HepG2 (cell line): ENCODE results near the gene FYB2.

Experiments
- EP300 ChIP-seq, 3 experiments: sonication (generic) in 1 of 3; formaldehyde crosslinking in 1 of 3; IDR thresholded peaks; 2 replicates each; pipeline versions ENCODE4 v1.5.1 to v1.6.1; 2011 to 2020; ENCODE audit warnings: low read depth in 2 of 3, low read length in 2 of 3, borderline replicate concordance in 1 of 3, improper control_type of control experiment in 1 of 3, mild to moderate bottlenecking in 1 of 3, missing genetic modification reagents in 1 of 3, moderate library complexity in 1 of 3
- KDM5A ChIP-seq: fragments of 200-600 bp; sonication (generic); IDR thresholded peaks from 2 replicates; pipeline ENCODE4 v1.7.0; 2018; ENCODE audit warnings: antibody characterized with exemption, mild to moderate bottlenecking, low read length, borderline replicate concordance

DNA sequence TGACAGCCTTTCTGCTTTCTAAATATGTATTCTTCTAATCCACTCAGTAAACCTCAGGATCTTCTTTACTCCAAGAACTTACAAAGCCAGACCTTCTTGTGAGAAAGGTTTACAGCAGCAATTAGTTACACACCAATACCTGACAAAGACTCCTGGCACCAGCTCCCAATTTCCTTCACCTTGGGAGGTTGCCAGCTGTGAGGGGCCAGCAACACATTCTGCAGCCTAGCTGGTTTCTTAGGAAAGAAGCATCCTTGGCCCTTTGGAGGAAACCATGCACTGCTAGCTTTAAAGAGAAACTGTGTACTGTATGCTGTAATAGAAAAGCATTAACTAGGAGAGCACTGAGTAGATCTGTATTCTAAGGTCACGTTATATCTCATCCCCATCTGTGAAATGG, 10.8 kb downstream of the FYB2 start:
- TF ChIP-seq KDM5A (no peak), EP300 (IDR thresholded peaks at IDR 0.05; ENCODE audit: low read depth in 2 of 2, low read length in 2 of 2) (no peak), EP300 (CRISPR knock-in tag; IDR thresholded peaks at IDR 0.05; ENCODE audit: borderline replicate concordance) (no peak)
